DMS153 treated with DMSO at 0.1 percent for 48 hours (cell line): Measurements from ENCODE around the gene RHOBTB1.

Experiments
- DNase-seq: peaks from one replicate; lab custom pipeline; 2025; ENCODE audit not compliant: unreplicated experiment; lab: John Stamatoyannopoulos, UW

RHOBTB1 gene

GRCh38 chr10:60942134-60942787 lies 1.7 kb downstream of the RHOBTB1 start:
- no peak for DNase-seq

- no peak for DNase-seq
These were observed 3.5 kb downstream of the RHOBTB1 start for GRCh38 chr10:60940446-60940845.

GRCh38 chr10:60937784-60938654 lies 6.0 kb downstream of the RHOBTB1 start:
- no peak for DNase-seq

- no peak for DNase-seq
These were observed 7.0 kb downstream of the RHOBTB1 start for GRCh38 chr10:60937022-60937421.

GRCh38 chr10:60934215-60935175 lies 9.5 kb downstream of the RHOBTB1 start:
- DNase-seq = no peak

GRCh38 chr10:60932756-60933155 lies 11.2 kb downstream of the RHOBTB1 start:
- no peak for DNase-seq

- DNase-seq = no peak
These were observed 13.7 kb downstream of the RHOBTB1 start for GRCh38 chr10:60930237-60930636.

- no peak for DNase-seq
These were observed 22.4 kb downstream of the RHOBTB1 start for GRCh38 chr10:60921633-60922032.

- DNase-seq = no peak
These were observed 23.5 kb downstream of the RHOBTB1 start for GRCh38 chr10:60920479-60920878.

DNA sequence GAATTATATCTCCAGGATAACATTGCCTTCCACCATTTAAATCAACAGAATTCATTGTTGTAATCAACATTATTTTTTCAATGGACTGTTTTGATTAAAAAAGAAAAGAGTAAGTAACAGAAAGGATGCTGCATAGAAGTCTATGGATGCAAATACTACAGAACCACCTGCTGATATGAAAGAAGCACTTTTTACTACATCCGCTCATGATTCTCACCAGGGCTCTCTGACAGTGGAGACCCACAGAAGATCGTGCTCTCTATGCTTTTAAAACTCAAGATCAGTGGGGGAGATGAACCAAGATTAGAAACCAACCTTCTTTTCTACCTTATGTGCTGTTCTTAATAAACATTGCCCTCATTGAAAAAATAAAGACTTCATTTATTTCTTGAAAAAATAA lies 24.4 kb downstream of the RHOBTB1 start:
- DNase-seq = no peak

- DNase-seq = no peak
These were observed 26.4 kb downstream of the RHOBTB1 start for GRCh38 chr10:60917331-60918280.

- DNase-seq = no peak
These were observed 28.0 kb downstream of the RHOBTB1 start for GRCh38 chr10:60916025-60916424.

- no peak for DNase-seq
These were observed 29.3 kb downstream of the RHOBTB1 start for GRCh38 chr10:60914690-60915141.

- DNase-seq = no peak
These were observed 30.3 kb downstream of the RHOBTB1 start for GRCh38 chr10:60913657-60914056.

DNA sequence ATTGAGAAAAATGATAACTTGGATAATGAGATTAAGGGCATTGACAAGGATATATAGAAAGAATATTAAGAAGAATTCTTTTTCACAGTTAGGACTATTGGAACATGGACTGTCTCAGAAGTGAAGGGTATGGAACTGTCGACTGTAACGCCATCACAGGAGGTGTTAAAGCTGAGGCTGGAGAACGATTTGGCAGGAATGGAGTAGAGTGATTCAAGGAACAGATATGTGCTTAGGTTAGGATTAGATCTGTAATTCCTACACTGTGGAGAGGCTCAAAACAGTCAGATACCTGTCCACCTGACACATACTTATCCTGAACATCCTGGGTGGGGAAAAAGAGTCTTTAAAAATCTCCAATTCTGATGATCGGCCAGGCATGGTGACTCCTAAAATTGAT lies 30.9 kb downstream of the RHOBTB1 start:
- DNase-seq = no peak

GRCh38 chr10:60911715-60912114 lies 32.3 kb downstream of the RHOBTB1 start:
- DNase-seq = no peak

DNA sequence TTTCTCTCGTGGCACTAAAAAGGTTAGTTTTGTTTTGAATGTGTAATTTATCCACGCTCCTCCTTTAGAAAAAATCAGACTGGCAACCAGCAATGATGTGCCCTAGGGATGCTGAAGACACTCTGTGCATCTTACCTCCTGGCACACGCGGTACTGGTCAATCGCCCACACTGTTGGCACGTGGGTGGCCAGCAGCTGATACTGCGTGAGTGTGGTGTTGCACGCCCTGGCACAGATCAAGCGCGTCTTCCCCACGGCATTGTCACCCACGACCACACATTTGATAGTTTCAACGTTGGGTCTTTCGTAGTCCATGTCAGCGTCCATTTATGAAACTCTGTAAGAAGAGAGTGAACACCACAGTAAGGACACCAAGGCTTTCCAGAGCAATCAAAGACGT lies 32.8 kb downstream of the RHOBTB1 start:
- DNase-seq = no peak

- no peak for DNase-seq
These were observed 33.4 kb downstream of the RHOBTB1 start for GRCh38 chr10:60910543-60910942.

DNA sequence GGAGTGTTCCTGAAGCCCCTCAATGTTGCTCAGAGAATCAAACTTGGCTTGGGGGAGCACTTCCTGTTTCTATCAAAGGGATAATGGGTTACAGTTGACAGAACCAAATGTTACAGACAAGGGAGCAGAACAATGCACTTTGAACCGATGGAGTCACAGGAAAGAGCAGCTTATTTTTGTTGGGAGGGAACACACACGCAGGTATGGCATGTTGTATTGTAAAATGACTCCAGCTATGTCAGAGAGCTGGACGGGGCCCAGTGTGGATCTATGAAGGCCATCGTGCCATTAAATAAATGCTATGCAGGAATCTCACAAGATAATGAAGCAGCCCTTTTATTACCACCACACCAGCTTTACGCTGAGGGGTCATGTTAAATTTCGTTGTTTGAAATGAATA lies 35.1 kb downstream of the RHOBTB1 start:
- DNase-seq = no peak

DNA sequence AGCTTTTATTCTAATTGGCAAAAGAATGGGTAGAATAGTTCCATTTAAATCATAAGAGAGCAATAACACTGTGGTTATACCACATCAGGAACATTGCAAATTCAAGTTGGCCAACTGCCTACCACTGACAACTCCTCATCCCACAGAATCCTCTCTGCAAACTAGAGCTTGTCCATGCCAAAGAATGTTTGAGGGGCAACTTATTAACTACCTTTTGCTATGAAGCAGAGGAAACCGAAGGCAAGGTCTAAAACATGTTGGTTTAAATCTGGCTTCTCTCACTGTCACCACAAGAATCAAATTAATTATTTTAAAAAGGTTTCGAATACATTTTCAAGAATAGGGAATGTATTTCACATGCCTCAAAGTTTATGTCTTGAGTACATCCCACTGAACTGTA lies 36.0 kb downstream of the RHOBTB1 start:
- DNase-seq = no peak
